Gastroesophageal sphincter (tissue), 3 donors: ENCODE measurements around the gene TXNDC5.

Source experiments
- POLR2A ChIP-seq, 2 donors: fragments of 450-650 bp; IDR thresholded peaks; one replicate each; pipeline ENCODE4 v1.6.1; 2017; ENCODE audit warnings: antibody characterized with exemption in 2 of 2, mild to moderate bottlenecking in 2 of 2, moderate library complexity in 1 of 2
- POLR2AphosphoS5 ChIP-seq: sonication (generic); formaldehyde crosslinking; IDR thresholded peaks from one replicate; pipeline ENCODE4 v1.6.1; 2017; ENCODE audit warnings: antibody characterized with exemption
- TF ChIP-seq, protein P1 (sequence below), 4 experiments: fragments of 200-600 bp in 2 of 4; fragments of 450-650 bp in 2 of 4; sonication (generic) in 1 of 4; IDR thresholded peaks; one replicate each; pipeline ENCODE4 v1.5.1; 2017 to 2019; ENCODE audit warnings: antibody characterized with exemption in 4 of 4, mild to moderate bottlenecking in 2 of 4, moderate library complexity in 2 of 4

DNA sequence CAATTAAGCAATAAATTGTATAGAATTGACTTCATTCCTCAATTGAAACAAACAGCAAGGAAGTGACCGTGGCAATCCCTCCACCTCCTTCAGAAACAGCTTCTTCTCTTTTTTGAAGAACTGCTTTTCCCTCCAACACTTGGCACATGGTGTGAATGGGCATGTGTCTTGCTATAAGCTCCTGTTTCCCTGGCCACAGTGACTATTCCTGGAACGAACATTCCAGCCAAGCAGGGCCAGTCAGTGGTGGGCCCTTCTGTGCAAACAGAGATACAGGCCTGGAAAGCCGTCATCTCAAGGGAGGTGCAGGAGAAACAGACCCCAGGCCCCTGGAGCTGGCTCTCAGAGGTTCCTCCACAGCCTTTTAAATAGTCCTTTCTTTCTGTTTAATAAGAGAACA lies 6.9 kb downstream of the TXNDC5 start:
- TF ChIP-seq, protein P1, sequence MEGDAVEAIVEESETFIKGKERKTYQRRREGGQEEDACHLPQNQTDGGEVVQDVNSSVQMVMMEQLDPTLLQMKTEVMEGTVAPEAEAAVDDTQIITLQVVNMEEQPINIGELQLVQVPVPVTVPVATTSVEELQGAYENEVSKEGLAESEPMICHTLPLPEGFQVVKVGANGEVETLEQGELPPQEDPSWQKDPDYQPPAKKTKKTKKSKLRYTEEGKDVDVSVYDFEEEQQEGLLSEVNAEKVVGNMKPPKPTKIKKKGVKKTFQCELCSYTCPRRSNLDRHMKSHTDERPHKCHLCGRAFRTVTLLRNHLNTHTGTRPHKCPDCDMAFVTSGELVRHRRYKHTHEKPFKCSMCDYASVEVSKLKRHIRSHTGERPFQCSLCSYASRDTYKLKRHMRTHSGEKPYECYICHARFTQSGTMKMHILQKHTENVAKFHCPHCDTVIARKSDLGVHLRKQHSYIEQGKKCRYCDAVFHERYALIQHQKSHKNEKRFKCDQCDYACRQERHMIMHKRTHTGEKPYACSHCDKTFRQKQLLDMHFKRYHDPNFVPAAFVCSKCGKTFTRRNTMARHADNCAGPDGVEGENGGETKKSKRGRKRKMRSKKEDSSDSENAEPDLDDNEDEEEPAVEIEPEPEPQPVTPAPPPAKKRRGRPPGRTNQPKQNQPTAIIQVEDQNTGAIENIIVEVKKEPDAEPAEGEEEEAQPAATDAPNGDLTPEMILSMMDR (IDR thresholded peaks at IDR 0.05): no peak
- TF ChIP-seq POLR2AphosphoS5: no peak
- TF ChIP-seq POLR2A (IDR thresholded peaks at IDR 0.05): no peak
